Skeletal muscle tissue (tissue), 4 donors: ENCODE measurements around the gene PRKCH. TPM values are rescaled to one million over a fixed set of nuclear protein-coding genes. Genes with fewer than 3 reads are reported as not detected.
A peak's percentile ranks its signal among the peaks of the same experiment; 100 is the strongest.

Experiments used
- H3K27ac ChIP-seq: one replicate; pipeline ENCODE4 v1.7.0; 2013; ENCODE audit warnings: mild to moderate bottlenecking, low read depth, low read length, inconsistent platforms
- H3K27me3 ChIP-seq, 3 donors: one replicate each; pipeline ENCODE4 v1.7.0; 2013; ENCODE audit warnings: low read length in 3 of 3; ENCODE audit not compliant: control insufficient read depth in 3 of 3, insufficient read depth in 3 of 3
- H3K36me3 ChIP-seq, 3 donors: one replicate each; pipeline ENCODE4 v1.7.0; 2013; ENCODE audit warnings: low read length in 3 of 3; ENCODE audit not compliant: control insufficient read depth in 3 of 3, insufficient read depth in 3 of 3
- H3K4me1 ChIP-seq, 3 donors: one replicate each; pipeline ENCODE4 v1.7.0; 2013; ENCODE audit warnings: low read length in 3 of 3, mild to moderate bottlenecking in 3 of 3; ENCODE audit not compliant: control insufficient read depth in 3 of 3, insufficient read depth in 3 of 3
- H3K4me3 ChIP-seq, 3 donors: one replicate each; pipeline ENCODE4 v1.7.0; 2013; ENCODE audit warnings: low read length in 3 of 3
- H3K9ac ChIP-seq, 3 donors: one replicate each; pipeline ENCODE4 v1.7.0; 2013; ENCODE audit warnings: low read length in 3 of 3, mild to moderate bottlenecking in 3 of 3, moderate library complexity in 2 of 3, low read depth in 1 of 3
- H3K9me3 ChIP-seq, 3 donors: one replicate each; pipeline ENCODE4 v1.7.0; 2013; ENCODE audit warnings: low read length in 3 of 3; ENCODE audit not compliant: control insufficient read depth in 3 of 3
- total RNA-seq: library from RNA; depleted of rRNA; stranded (reverse); fragments of >200 nt; gene quantifications from one replicate; pipeline ENCODE4 v1.2.3, GENCODE V29; 2014
- donor health status: Osteomylitis.

Gene PRKCH
- total RNA-seq, 1 donor from 2014 or later, result 32.4 TPM

DNA sequence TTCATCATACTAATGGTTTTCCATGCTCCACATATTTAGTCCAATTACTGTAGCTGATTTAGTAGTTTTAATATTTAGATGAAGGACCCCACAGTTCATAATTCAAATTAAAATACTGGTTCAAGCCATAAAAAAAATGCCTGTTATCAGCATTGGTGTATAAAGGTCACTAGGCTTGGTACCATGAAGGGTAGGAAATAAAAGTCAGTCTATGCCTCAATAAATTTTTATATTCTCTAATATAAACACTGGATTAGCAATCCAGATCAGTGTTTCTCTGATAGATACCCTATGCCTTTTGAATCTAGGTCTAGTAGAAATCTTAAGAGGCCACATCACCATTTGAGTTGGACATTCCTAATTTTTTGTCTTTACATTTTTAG, 210.7 kb downstream of the PRKCH start:
- H3K9ac ChIP-seq, result no peak overlapping the region
- no peaks in the 10 kb centered on the region for H3K9me3 ChIP-seq
- no peaks in the 10 kb centered on the region for H3K36me3 ChIP-seq
- no peak overlapping the region for H3K4me3 ChIP-seq
- peaks cover 0 to 6% (median 3%) of the 10 kb centered on the region in 3 donors for H3K4me1 ChIP-seq
- no peaks in the 10 kb centered on the region for H3K27me3 ChIP-seq
- H3K27ac ChIP-seq, result no peak overlapping the region

DNA sequence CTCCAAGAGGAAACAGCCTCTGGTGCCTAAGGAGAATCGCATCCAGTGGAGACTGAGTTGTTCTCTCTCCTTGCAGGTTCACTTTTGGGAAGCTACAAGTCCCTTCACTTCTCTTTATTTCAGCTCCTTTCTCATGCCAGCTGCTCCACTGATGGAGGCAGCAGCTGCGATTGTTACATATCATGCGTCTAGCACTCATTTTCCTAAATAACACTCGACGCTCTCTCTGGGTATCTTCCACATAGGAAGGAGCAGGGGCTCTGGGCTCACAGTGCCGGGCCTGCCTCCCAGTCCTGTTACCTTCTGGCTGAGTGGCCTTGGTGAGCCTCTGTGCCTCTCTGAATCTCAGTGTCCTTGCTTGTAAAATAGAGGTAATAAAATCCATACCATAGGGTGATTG, 211.4 kb downstream of the PRKCH start:
- H3K36me3 ChIP-seq, result no peaks in the 10 kb centered on the region
- H3K4me3 ChIP-seq, result no peak overlapping the region
- H3K27ac ChIP-seq, result no peak overlapping the region
- no peaks in the 10 kb centered on the region for H3K27me3 ChIP-seq
- H3K4me1 ChIP-seq, result peaks cover 4 to 9% (median 5%) of the 10 kb centered on the region in 3 donors
- H3K9me3 ChIP-seq, result no peaks in the 10 kb centered on the region
- no peak overlapping the region for H3K9ac ChIP-seq

GRCh38 chr14:61533513-61534255, 212.3 kb downstream of the PRKCH start:
- Histone ChIP-seq H3K27me3 (no peaks in the 10 kb centered on the region), H3K4me3 (no peak overlapping the region), H3K4me1 (peaks cover 6 to 13% (median 9%) of the 10 kb centered on the region in 3 donors), H3K36me3 (no peaks in the 10 kb centered on the region), H3K9me3 (no peaks in the 10 kb centered on the region), H3K9ac (no peak overlapping the region), H3K27ac (no peak overlapping the region)

- H3K27ac ChIP-seq, result no peak overlapping the region
- H3K27me3 ChIP-seq, result no peaks in the 10 kb centered on the region
- H3K9me3 ChIP-seq, result no peaks in the 10 kb centered on the region
- H3K4me1 ChIP-seq, result peaks cover 6 to 13% (median 9%) of the 10 kb centered on the region in 3 donors
- no peak overlapping the region for H3K4me3 ChIP-seq
- no peak overlapping the region for H3K9ac ChIP-seq
- no peaks in the 10 kb centered on the region for H3K36me3 ChIP-seq
Measured at GRCh38 chr14:61535032-61535431, 213.7 kb downstream of the PRKCH start.

DNA sequence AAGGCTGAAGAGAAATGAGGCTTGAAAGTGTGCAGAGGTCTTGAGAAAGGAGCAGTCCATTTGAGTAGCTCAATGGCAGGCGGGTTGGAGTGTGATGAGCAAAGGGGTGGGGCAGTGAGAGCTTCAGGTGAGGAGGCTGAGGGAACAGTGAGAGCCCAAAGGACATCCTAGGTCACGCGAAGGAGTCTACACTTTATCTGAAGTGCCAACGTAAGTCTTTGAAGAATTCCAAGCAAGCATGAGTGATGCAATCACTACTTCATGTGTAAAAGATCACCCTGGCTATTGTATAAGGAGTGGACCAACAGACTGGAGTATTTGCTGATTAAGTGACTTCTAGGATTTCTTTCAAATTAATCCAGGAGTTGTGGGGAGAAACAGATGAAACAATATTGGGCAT, 214.1 kb downstream of the PRKCH start:
- Histone ChIP-seq H3K4me1 (peaks cover 6 to 13% (median 9%) of the 10 kb centered on the region in 3 donors), H3K36me3 (no peaks in the 10 kb centered on the region), H3K9ac (no peak overlapping the region), H3K27ac (no peak overlapping the region), H3K9me3 (no peaks in the 10 kb centered on the region), H3K4me3 (no peak overlapping the region), H3K27me3 (no peaks in the 10 kb centered on the region)

DNA sequence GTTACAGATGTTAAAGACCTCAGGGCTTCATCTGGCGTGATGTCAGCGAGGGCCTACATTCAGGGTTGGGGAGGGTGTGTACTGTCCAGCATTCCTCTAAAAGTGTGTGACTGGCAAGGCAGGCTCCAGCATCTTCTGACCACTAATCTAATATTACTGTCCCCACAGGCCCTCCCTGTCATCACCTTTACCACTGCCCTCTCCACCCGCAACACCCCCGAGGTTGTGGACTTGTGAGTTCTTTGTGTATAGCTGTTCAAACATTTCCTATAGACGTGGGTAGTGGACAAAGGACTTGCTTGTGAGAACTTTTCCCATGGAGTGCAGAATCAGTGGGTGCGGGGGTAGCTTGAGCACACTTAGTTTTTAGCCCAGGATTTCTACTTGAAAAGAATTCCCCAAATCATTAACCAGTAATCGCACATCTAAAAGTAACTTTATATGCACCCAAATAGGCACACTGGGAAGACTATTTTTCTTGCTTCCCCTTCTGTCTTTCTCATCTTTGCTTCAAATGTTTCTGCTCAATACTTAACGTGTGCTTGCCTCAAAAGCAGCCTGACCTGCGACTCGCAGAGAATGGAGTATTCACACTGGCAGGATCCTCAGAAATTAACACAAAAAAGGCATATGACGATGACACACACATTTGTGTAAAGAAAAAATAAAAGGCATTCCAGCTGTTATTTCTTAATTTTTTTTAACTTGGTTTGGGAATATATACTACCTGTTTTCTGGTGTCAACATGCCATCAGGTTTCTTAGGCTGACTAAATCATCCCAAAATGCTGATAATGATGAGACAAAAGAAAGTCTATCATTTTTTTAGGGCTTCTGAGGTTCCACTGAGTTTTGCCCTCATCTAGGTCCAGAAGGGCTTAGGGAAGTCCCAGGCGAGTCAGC, 215.5 kb downstream of the PRKCH start:
- Histone ChIP-seq H3K4me3 (no peak overlapping the region), H3K36me3 (no peaks in the 10 kb centered on the region), H3K9ac (no peak overlapping the region), H3K9me3 (no peaks in the 10 kb centered on the region), H3K4me1 (peaks cover 6 to 17% (median 11%) of the 10 kb centered on the region in 3 donors), H3K27ac (peak overlapping the region; percentile 30), H3K27me3 (no peaks in the 10 kb centered on the region)

DNA sequence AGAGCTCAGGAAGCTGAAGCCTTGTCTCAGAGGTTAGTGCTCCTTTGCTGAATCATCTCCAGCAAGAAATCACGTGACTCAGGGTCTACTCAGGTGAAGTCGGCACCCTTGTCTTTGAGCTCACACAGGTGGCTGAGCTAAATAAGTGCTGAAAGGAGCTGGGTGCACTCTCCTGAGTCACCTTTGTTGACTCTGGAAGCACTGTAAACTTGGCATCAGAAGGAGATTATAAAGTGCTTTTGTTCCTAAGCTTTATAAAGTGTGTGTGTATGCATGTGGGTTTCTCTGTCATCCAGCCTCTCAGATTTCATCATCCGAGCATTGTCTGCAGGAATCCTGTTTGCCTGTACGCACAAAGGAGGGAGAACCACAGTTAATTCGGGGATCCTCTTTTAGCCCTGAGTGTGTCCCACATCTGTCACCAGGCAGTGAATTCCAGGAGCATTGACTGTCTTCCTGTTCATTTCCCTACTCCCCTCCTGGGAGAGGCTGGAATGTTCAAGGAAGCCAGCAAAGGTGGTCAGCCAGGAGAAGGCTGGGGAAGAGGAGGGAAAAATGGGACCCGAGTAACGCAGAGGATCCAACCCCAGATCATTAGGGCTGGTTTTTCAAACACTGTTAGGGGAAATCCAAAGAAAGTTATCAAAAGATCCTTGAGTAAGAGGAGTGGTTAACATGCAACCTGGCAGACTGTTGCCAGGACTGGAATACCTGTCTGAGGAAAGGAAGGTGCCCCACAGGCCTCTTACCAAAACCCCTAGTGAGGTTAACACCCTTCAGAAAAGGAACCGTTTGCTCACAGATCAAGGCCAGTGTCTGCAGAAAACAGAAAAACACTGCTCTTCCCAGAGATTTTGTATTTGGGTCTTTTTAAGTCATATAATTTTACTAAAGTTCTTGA, 216.4 kb downstream of the PRKCH start:
- no peak overlapping the region for H3K4me3 ChIP-seq
- peaks cover 10 to 21% (median 16%) of the 10 kb centered on the region in 3 donors for H3K4me1 ChIP-seq
- no peaks in the 10 kb centered on the region for H3K36me3 ChIP-seq
- peak overlapping the region in 1 of 3 donors; percentile 24 for H3K9ac ChIP-seq
- no peaks in the 10 kb centered on the region for H3K27me3 ChIP-seq
- peak overlapping the region; percentile 30 for H3K27ac ChIP-seq
- no peaks in the 10 kb centered on the region for H3K9me3 ChIP-seq

DNA sequence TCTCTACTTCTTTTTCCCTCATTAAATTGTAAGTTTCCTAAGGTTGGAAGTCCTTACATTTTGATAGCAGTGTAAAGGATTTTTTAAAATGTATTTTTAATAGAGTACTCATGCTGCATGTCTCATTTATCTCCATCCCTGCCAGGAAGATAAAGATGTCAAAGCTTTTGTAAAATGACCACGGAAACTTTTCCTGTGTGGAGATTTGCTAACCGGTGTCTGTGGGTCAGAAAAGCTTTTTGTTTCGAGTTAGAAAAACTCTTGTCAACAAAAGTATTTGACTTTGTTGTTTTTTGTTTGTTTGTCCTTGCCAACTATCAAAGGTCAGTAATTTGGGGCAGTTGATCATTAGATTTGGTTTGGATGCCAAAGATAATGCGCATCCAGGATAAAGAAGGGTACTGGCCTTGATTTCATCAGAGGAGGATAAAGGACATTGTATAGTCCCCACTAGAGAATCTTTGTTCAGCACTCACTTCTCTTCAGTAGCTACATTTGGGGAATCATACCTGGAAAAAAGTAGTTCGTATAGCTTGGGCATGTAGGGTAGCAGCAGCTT, 217.2 kb downstream of the PRKCH start:
- no peak overlapping the region for H3K27ac ChIP-seq
- H3K36me3 ChIP-seq, result no peaks in the 10 kb centered on the region
- peaks cover 17 to 29% (median 23%) of the 10 kb centered on the region in 3 donors for H3K4me1 ChIP-seq

GRCh38 chr14:61539631-61540030, 218.3 kb downstream of the PRKCH start:
- H3K27ac ChIP-seq, result no peak overlapping the region
- no peaks in the 10 kb centered on the region for H3K9me3 ChIP-seq
- H3K9ac ChIP-seq, result no peak overlapping the region
- H3K27me3 ChIP-seq, result no peaks in the 10 kb centered on the region
- H3K36me3 ChIP-seq, result no peaks in the 10 kb centered on the region
- H3K4me1 ChIP-seq, result peaks cover 28 to 39% (median 34%) of the 10 kb centered on the region in 3 donors
- H3K4me3 ChIP-seq, result no peak overlapping the region

More for the DNA sequence above, 217.2 kb downstream of the PRKCH start:
- H3K27me3 ChIP-seq, result no peaks in the 10 kb centered on the region
- H3K9ac ChIP-seq, result no peak overlapping the region
- no peak overlapping the region for H3K4me3 ChIP-seq
- no peaks in the 10 kb centered on the region for H3K9me3 ChIP-seq
